Measurements from ENCODE around the gene KMT2B.

KMT2B gene

GRCh38 chr19:35775046-35775297, 57.2 kb downstream of the KMT2B start (continued):
- no peak for TF ChIP-seq ZNF148 (tag by site-specific recombination; IDR thresholded peaks at IDR 0.05; ENCODE audit: borderline replicate concordance)
- TF ChIP-seq ZBTB10 (tag by site-specific recombination; IDR thresholded peaks at IDR 0.05), result no peak
- TF ChIP-seq KLF8 (tag by site-specific recombination; IDR thresholded peaks at IDR 0.05), result no peak
- no peak for TF ChIP-seq ZNF654 (tag by site-specific recombination; IDR thresholded peaks at IDR 0.05; ENCODE audit: low read depth)
- TF ChIP-seq ZNF394 (tag by site-specific recombination; IDR thresholded peaks at IDR 0.05; ENCODE audit: borderline replicate concordance), result no peak
- TF ChIP-seq ZBTB7A (tag by site-specific recombination; IDR thresholded peaks at IDR 0.05; ENCODE audit: low read depth), result no peak; the same call in 1 of the 2 replicates
- TF ChIP-seq ZNF341 (tag by site-specific recombination; IDR thresholded peaks at IDR 0.05; ENCODE audit: low read depth), result no peak
- TF ChIP-seq ZFHX2 (tag by site-specific recombination; conservative IDR thresholded peaks at IDR 0.05), result no peak
- TF ChIP-seq KLF16 (tag by site-specific recombination; IDR thresholded peaks at IDR 0.05), result no peak
- peak; percentile 97 for TF ChIP-seq GLIS2 (tag by site-specific recombination; IDR thresholded peaks at IDR 0.05)
- TF ChIP-seq ZNF350 (tag by site-specific recombination; IDR thresholded peaks at IDR 0.05), result no peak
- no peak for TF ChIP-seq ZNF701 (tag by site-specific recombination; IDR thresholded peaks at IDR 0.05)
- TF ChIP-seq ZNF362 (tag by site-specific recombination; IDR thresholded peaks at IDR 0.05), result no peak
- no peak for TF ChIP-seq ZNF133 (tag by site-specific recombination; IDR thresholded peaks at IDR 0.05)
- no peak for TF ChIP-seq ZNF2 (tag by site-specific recombination; IDR thresholded peaks at IDR 0.05)
- TF ChIP-seq ZNF747 (tag by site-specific recombination; IDR thresholded peaks at IDR 0.05), result no peak
- TF ChIP-seq INSM2 (tag by site-specific recombination; IDR thresholded peaks at IDR 0.05), result no peak
- TF ChIP-seq ZBTB6 (tag by site-specific recombination; IDR thresholded peaks at IDR 0.05), result no peak
- TF ChIP-seq ZNF239 (tag by site-specific recombination; IDR thresholded peaks at IDR 0.05), result no peak
- TF ChIP-seq ZBTB26 (tag by site-specific recombination; optimal IDR thresholded peaks at IDR 0.05), result no peak
- no peak for TF ChIP-seq ZNF214 (tag by site-specific recombination; IDR thresholded peaks at IDR 0.05; ENCODE audit: borderline replicate concordance)
